Lower leg skin (tissue), 4 donors: ENCODE data around the gene RABGAP1. TPM values are rescaled to one million over a fixed set of nuclear protein-coding genes. Genes with fewer than 3 reads are reported as not detected.

Experiments
- DNase-seq, 2 donors: peaks; one replicate each; pipeline ENCODE4 v3.0.0-alpha.2; 2019; ENCODE audit warnings: low spot score in 2 of 2
- H3K4me3 ChIP-seq: fragments of 200-600 bp; sonication (generic); 2 replicates; pipeline ENCODE4 v1.5.1; 2017; ENCODE audit warnings: mild to moderate bottlenecking, low read depth; ENCODE audit not compliant: poor library complexity, severe bottlenecking
- CTCF ChIP-seq, 3 donors: fragments of 450-650 bp; IDR thresholded peaks; one replicate each; pipeline ENCODE4 v1.5.1; 2016; ENCODE audit warnings: antibody characterized with exemption in 3 of 3, mild to moderate bottlenecking in 3 of 3, moderate library complexity in 2 of 3
- POLR2A ChIP-seq, 2 donors: fragments of 450-650 bp; IDR thresholded peaks; one replicate each; pipeline ENCODE4 v1.6.1; 2016 to 2017; ENCODE audit warnings: antibody characterized with exemption in 2 of 2, mild to moderate bottlenecking in 1 of 2, moderate library complexity in 1 of 2
- WGBS, 2 donors: methylation state at CpG; one replicate each; pipeline ENCODE4 v1.1.5; 2018; 5-methylcytosine and 5-hydroxymethylcytosine counted together
- intact Hi-C: fragments of 100-400 bp; cut with DNase I; formaldehyde crosslinking; loops from one replicate; pipeline ENCODE4 v1.15.0; 2023; ENCODE audit warnings: low total_unique reads
- total RNA-seq, 4 donors: library from RNA; depleted of rRNA; stranded (reverse); fragments of >200 nt; gene quantifications; one replicate each; pipeline ENCODE4 v1.1.0, GENCODE V29; 2016

Gene RABGAP1
- total RNA-seq, 4 donors from 2014 or later: 36.7 to 52.1 (median 45.4) TPM

GRCh38 chr9:123039617-123040219 is 98.9 kb downstream of the RABGAP1 start:
- DNase-seq: no peak
- intact Hi-C loops: no loop called here
- WGBS, 2 donors: 53 to 59% methylated on average over 1 of the region's 1 CpG
- no peak overlapping the region for H3K4me3 ChIP-seq
- TF ChIP-seq POLR2A (IDR thresholded peaks at IDR 0.05) (no peak), CTCF (IDR thresholded peaks at IDR 0.05) (no peak)

- no peak for DNase-seq
- TF ChIP-seq POLR2A (IDR thresholded peaks at IDR 0.05): no peak
- TF ChIP-seq CTCF (IDR thresholded peaks at IDR 0.05): no peak
- no peak overlapping the region for H3K4me3 ChIP-seq
- intact Hi-C loops: no loop called here
- WGBS, 2 donors: 75 to 87% methylated on average over 1 of the region's 1 CpG
Measured at GRCh38 chr9:123040801-123041200, 100.0 kb downstream of the RABGAP1 start.

- no peak overlapping the region for H3K4me3 ChIP-seq
- no peak for DNase-seq
- intact Hi-C loops: no loop called here
- TF ChIP-seq POLR2A (IDR thresholded peaks at IDR 0.05) (no peak), CTCF (IDR thresholded peaks at IDR 0.05) (no peak)
- WGBS, 2 donors: 84 to 87% methylated on average over 2 of the region's 2 CpGs
Measured at GRCh38 chr9:123041489-123041888, 100.7 kb downstream of the RABGAP1 start.

- TF ChIP-seq POLR2A (IDR thresholded peaks at IDR 0.05): no peak
- TF ChIP-seq CTCF (IDR thresholded peaks at IDR 0.05): no peak
- intact Hi-C loops: no loop called here
- DNase-seq: no peak
- no peak overlapping the region for H3K4me3 ChIP-seq
- WGBS, 2 donors: 88 to 95% methylated on average over 5 of the region's 5 CpGs
Measured at GRCh38 chr9:123043081-123043939, 102.5 kb downstream of the RABGAP1 start.

- no peak overlapping the region for H3K4me3 ChIP-seq
- intact Hi-C loops: no loop called here
- 81 to 83% methylated on average over 4 of the region's 4 CpGs for WGBS, 2 donors
- DNase-seq: no peak
- no peak for TF ChIP-seq POLR2A (IDR thresholded peaks at IDR 0.05)
- no peak for TF ChIP-seq CTCF (IDR thresholded peaks at IDR 0.05)
Measured at GRCh38 chr9:123044586-123044985, 103.8 kb downstream of the RABGAP1 start.
